Right hindlimb (tissue), 1 donor: Measurements from ENCODE around the gene CAPZA3.
"Not testable (repeated sequence)": the region's sequence is repeated elsewhere in the genome, so short reads cannot be mapped to it uniquely, and the experiment has no call there.

Experiments used
- DNase-seq: peaks from one replicate; pipeline ENCODE4 v3.0.0-alpha.2; 2018

The CAPZA3 gene

GRCh38 chr12:18737819-18738218 is at the start of gene CAPZA3, which contains the start of gene PLCZ1:
Gene CAPZA3 (plus strand): TSS chr12:18738119. CDS start chr12:18738269, 150 bp downstream.
Gene PLCZ1 (minus strand): TSS chr12:18738012. CDS start chr12:18737371, 641 bp downstream.
- no peak for DNase-seq

GRCh38 chr12:18689771-18690170 is 48.1 kb upstream of the CAPZA3 start:
- no peak for DNase-seq

GRCh38 chr12:18690653-18691052 is 47.3 kb upstream of the CAPZA3 start:
- no peak for DNase-seq

- not testable (repeated sequence) for DNase-seq
Measured at GRCh38 chr12:18693986-18694385, 43.9 kb upstream of the CAPZA3 start.

GRCh38 chr12:18696971-18697602 is 40.8 kb upstream of the CAPZA3 start:
- DNase-seq: no peak

- DNase-seq: no peak
Measured at GRCh38 chr12:18700271-18700670, 37.6 kb upstream of the CAPZA3 start.

- no peak for DNase-seq
Measured at GRCh38 chr12:18703321-18703720, 34.6 kb upstream of the CAPZA3 start.

GRCh38 chr12:18703911-18704310 is 34.0 kb upstream of the CAPZA3 start:
- no peak for DNase-seq

- DNase-seq: no peak
Measured at GRCh38 chr12:18706798-18707197, 31.1 kb upstream of the CAPZA3 start.

- no peak for DNase-seq
Measured at GRCh38 chr12:18716236-18716635, 21.7 kb upstream of the CAPZA3 start.

GRCh38 chr12:18718462-18718861 is 19.5 kb upstream of the CAPZA3 start:
- DNase-seq: no peak

GRCh38 chr12:18719922-18720510 is 17.9 kb upstream of the CAPZA3 start:
- no peak for DNase-seq

GRCh38 chr12:18720690-18721089 is 17.2 kb upstream of the CAPZA3 start:
- DNase-seq: no peak

GRCh38 chr12:18721452-18721851 is 16.5 kb upstream of the CAPZA3 start:
- no peak for DNase-seq

GRCh38 chr12:18723752-18724151 is 14.2 kb upstream of the CAPZA3 start:
- DNase-seq: no peak

GRCh38 chr12:18731156-18731555 is 6.8 kb upstream of the CAPZA3 start:
- no peak for DNase-seq

GRCh38 chr12:18747895-18748294 is 10.0 kb downstream of the CAPZA3 start:
- no peak for DNase-seq

GRCh38 chr12:18749386-18749957 is 11.6 kb downstream of the CAPZA3 start:
- DNase-seq: no peak

- no peak for DNase-seq
Measured at GRCh38 chr12:18750085-18750484, 12.2 kb downstream of the CAPZA3 start.

GRCh38 chr12:18751866-18752265 is 13.9 kb downstream of the CAPZA3 start:
- DNase-seq: no peak

GRCh38 chr12:18752280-18752920 is 14.5 kb downstream of the CAPZA3 start:
- DNase-seq: no peak

GRCh38 chr12:18752947-18753346 is 15.0 kb downstream of the CAPZA3 start:
- no peak for DNase-seq

- no peak for DNase-seq
Measured at GRCh38 chr12:18753481-18754123, 15.7 kb downstream of the CAPZA3 start.
